Stomach smooth muscle (tissue), 2 donors: ENCODE measurements around the gene MAML2.

Experiments used
- H3K27ac ChIP-seq: one replicate; pipeline ENCODE4 v1.7.0; 2013; ENCODE audit warnings: mild to moderate bottlenecking, low read length, inconsistent platforms
- H3K27me3 ChIP-seq, 2 donors: one replicate each; pipeline ENCODE4 v1.7.0; 2013; ENCODE audit warnings: low read length in 2 of 2; ENCODE audit not compliant: insufficient read depth in 2 of 2, control insufficient read depth in 1 of 2
- H3K36me3 ChIP-seq, 2 donors: one replicate each; pipeline ENCODE4 v1.7.0; 2013; ENCODE audit warnings: low read length in 2 of 2; ENCODE audit not compliant: control insufficient read depth in 2 of 2, insufficient read depth in 2 of 2
- H3K4me1 ChIP-seq: one replicate; pipeline ENCODE4 v1.7.0; 2013; ENCODE audit warnings: low read length; ENCODE audit not compliant: control insufficient read depth, insufficient read depth
- H3K4me3 ChIP-seq, 2 donors: one replicate each; pipeline ENCODE4 v1.7.0; 2013; ENCODE audit warnings: low read length in 2 of 2
- H3K9ac ChIP-seq, 2 donors: one replicate each; pipeline ENCODE4 v1.7.0; 2013; ENCODE audit warnings: low read length in 2 of 2, mild to moderate bottlenecking in 1 of 2
- H3K9me3 ChIP-seq, 2 donors: one replicate each; pipeline ENCODE4 v1.7.0; 2013; ENCODE audit warnings: low read length in 2 of 2; ENCODE audit not compliant: control insufficient read depth in 2 of 2
- donor health status: healthy.
- donor health status: Pancreatic carcinoma.

Gene MAML2

DNA sequence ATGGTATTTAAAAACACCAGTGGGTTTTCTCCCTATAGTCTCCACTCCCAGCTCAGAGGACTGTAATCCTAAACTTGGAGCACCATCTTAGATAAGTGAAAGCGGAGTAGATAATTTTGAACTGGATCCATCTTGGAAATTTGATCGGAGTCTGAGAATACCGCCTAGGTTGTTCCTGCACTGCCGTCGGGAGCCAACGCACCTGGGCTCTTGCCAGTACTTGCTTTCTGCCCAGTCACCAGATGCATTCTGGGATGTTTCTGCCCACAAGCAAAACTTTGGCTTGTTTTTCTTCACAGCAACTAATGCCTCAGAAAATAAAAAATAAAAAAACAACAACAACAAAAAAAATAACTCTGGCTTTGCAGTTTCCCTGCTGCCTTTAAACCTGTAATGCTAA, 306.1 kb downstream of the MAML2 start:
- no peaks in the 10 kb centered on the region for H3K27me3 ChIP-seq
- H3K9me3 ChIP-seq, result no peaks in the 10 kb centered on the region
- no peaks in the 10 kb centered on the region for H3K36me3 ChIP-seq
- no peak overlapping the region for H3K27ac ChIP-seq
- no peaks in the 10 kb centered on the region for H3K4me1 ChIP-seq
- no peak overlapping the region for H3K9ac ChIP-seq
- H3K4me3 ChIP-seq, result no peak overlapping the region

DNA sequence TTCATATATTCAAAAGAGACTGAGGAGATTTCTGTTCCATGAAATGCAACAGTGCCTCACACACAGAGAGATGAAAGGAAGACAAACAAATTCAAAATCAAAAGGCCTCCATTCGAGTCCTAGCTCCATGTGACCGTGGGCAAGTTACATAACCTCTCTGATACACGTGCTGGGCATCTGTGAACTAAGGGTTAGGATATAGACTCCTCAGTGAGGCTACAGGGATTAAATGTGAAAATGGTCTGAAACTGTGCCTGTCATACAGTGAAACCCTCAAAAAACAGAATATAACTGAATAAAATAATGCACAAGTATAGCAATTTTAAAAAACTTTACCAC, 307.3 kb downstream of the MAML2 start:
- H3K27me3 ChIP-seq, result no peaks in the 10 kb centered on the region

DNA sequence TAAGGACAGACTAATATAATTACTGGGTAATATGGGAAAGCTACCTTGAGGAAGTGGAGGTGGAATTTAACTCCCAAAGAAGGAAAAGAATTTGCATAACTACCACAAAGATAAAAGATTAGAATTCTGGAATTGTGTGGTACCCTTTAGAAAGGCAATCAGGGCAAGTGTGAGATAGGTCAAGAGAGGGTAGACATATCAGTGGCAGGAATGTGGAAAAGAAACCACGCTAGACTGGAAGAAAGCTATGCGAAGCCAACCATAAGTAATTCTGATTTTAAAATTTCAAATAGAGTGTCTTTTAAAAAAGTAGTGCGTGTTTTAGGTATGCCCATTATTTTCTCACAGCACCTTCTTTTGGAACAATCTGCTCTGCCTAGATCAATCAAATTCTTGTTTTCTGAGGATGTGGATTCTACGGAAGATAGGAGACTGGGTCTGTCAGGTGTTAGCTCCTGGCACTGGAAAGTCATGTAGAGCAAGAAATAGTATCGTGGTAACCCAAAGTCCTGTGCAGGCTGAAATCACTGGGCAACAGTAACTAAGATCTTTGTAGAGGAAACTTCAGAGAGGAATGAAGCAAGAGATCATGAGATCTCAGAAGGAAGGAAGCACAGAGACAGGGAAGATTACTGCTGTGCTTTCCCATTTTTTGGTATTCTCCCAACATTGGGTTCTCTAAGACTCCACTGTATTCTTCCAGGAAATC, 307.8 kb downstream of the MAML2 start:
- Histone ChIP-seq H3K9me3 (no peaks in the 10 kb centered on the region), H3K9ac (no peak overlapping the region), H3K27ac (no peak overlapping the region), H3K4me3 (no peak overlapping the region), H3K36me3 (no peaks in the 10 kb centered on the region), H3K27me3 (no peaks in the 10 kb centered on the region), H3K4me1 (no peaks in the 10 kb centered on the region)

More for the DNA sequence above, 307.3 kb downstream of the MAML2 start:
- H3K27ac ChIP-seq, result no peak overlapping the region
- no peaks in the 10 kb centered on the region for H3K36me3 ChIP-seq
- no peaks in the 10 kb centered on the region for H3K9me3 ChIP-seq
- no peaks in the 10 kb centered on the region for H3K4me1 ChIP-seq
- no peak overlapping the region for H3K9ac ChIP-seq
- H3K4me3 ChIP-seq, result no peak overlapping the region

DNA sequence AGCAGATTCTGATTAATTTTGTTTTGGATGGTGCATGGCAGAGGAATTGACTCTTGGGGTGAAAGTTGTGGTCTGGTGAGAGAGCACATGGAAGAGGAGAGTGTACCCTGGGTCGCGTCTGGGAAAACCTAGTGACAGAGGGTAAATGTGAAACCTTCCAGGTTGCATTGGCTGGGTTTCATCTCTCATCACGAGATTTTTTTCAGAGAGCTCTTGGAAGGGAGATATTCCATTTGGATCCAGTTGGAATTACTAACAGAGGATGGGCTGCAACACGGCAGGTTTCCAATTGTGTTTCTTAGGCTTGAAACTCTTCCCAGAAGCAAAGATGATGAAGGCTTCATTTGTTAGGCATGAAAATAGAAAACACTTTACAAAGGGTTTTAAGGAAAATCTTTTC, 309.4 kb downstream of the MAML2 start:
- no peaks in the 10 kb centered on the region for H3K4me1 ChIP-seq
- no peaks in the 10 kb centered on the region for H3K27me3 ChIP-seq
- H3K9ac ChIP-seq, result no peak overlapping the region
- H3K27ac ChIP-seq, result no peak overlapping the region
- no peaks in the 10 kb centered on the region for H3K36me3 ChIP-seq
- H3K9me3 ChIP-seq, result no peaks in the 10 kb centered on the region
- no peak overlapping the region for H3K4me3 ChIP-seq

DNA sequence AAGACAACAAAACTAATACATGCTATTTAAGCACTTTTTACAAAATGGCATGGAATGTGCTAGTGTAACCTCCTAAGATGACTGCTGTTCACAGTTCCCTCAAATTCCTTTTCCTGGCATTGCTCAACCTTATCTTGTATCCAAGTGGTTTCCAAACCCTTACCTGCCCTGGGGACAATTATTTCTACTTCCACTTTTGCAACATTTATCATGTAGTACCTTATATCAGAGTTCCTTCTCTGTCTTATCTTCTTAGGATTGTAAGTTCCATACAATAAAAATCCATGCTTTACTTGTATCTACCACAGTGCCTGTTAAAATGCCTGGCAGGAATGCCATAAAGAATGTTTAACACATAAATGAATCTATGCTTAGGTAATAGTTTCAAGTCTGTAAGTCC, 309.9 kb downstream of the MAML2 start:
- H3K36me3 ChIP-seq, result no peaks in the 10 kb centered on the region
- no peak overlapping the region for H3K4me3 ChIP-seq
- H3K9ac ChIP-seq, result no peak overlapping the region
- no peaks in the 10 kb centered on the region for H3K4me1 ChIP-seq
- no peaks in the 10 kb centered on the region for H3K9me3 ChIP-seq
- H3K27ac ChIP-seq, result no peak overlapping the region
- no peaks in the 10 kb centered on the region for H3K27me3 ChIP-seq

DNA sequence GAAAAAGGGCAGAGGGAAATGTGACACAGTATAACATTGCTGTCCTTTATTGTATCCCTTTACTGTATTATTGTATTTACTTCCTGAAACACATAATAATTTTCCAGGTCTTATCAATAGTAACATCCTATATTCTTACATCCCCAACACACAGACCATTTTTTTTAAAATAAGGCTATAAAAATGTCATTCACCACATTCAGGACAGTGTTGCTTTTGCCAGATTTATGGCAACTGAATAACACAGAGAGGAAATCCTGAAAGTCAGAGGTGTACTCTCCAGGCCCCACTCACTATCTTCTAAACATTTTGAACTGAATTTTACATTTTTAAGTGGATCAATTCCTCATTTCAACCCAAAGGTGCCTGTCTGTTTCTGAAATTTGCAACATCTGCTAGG, 314.2 kb downstream of the MAML2 start:
- H3K9ac ChIP-seq, result no peak overlapping the region

DNA sequence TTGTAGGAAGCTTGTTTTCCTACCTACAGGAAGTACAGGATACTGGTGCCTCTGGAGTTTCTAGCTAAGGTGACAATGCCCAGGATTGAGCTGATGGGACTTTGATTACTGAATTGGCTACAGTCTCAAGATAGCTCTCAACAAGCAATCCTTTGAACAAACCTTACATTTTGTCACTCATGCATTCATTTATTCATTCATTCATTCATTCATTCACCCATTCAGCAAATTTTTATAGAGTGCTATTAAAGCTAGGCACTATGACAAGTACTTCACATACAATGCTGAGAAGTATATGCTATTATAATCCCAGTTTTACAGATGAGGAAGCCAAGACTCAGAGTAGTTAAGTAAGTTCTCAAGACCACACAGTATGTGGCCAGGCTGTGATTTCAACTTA, 316.0 kb downstream of the MAML2 start:
- no peaks in the 10 kb centered on the region for H3K27me3 ChIP-seq
- H3K9ac ChIP-seq, result no peak overlapping the region
- no peaks in the 10 kb centered on the region for H3K4me1 ChIP-seq
- no peaks in the 10 kb centered on the region for H3K9me3 ChIP-seq
- H3K4me3 ChIP-seq, result no peak overlapping the region
- no peaks in the 10 kb centered on the region for H3K36me3 ChIP-seq
- no peak overlapping the region for H3K27ac ChIP-seq

More for the DNA sequence above, 314.2 kb downstream of the MAML2 start:
- Histone ChIP-seq H3K4me1 (no peaks in the 10 kb centered on the region), H3K4me3 (no peak overlapping the region), H3K27ac (no peak overlapping the region), H3K9me3 (no peaks in the 10 kb centered on the region), H3K27me3 (no peaks in the 10 kb centered on the region), H3K36me3 (no peaks in the 10 kb centered on the region)

DNA sequence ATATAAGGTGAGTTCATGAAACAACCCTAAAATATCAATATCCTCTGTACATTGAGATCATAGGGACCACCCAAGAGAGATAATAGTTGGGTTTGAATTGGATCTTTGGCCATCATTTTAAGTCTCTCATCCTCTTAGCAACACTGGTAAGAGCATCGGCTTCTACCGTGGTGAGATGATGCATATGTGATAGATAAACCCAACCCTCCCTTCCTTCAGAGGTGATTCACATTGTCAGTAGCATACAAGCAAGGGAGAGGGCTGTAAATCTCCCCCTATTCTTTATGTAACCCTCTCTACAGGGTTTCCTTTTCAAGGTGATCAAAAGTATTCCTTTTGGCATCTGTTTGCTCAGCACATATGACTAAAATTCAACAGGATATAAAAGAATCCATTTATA, 316.7 kb downstream of the MAML2 start:
- Histone ChIP-seq H3K9ac (no peak overlapping the region), H3K36me3 (no peaks in the 10 kb centered on the region), H3K27me3 (no peaks in the 10 kb centered on the region), H3K27ac (no peak overlapping the region), H3K4me1 (no peaks in the 10 kb centered on the region), H3K4me3 (no peak overlapping the region), H3K9me3 (no peaks in the 10 kb centered on the region)

DNA sequence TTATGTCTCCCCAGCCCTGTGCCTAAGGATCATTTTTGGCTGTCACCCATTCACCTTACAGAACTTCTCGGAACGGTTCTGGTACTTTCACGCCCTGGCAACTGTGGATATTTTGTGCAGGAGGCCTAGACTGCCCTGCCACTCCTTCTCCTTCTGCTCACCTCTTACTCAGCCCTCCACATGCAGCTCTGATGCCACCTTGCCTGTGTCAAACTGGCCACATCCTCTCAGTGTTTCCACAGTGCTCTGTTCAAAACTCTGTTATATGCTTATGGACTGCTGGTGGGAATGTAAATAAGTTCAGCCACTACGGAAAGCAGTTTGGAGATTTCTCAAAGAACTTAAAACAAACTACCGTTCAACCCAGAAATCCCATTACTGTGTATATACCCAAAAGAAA, 318.3 kb downstream of the MAML2 start:
- Histone ChIP-seq H3K9me3 (no peaks in the 10 kb centered on the region), H3K27me3 (no peaks in the 10 kb centered on the region), H3K4me1 (no peaks in the 10 kb centered on the region), H3K9ac (no peak overlapping the region), H3K27ac (no peak overlapping the region), H3K4me3 (no peak overlapping the region), H3K36me3 (no peaks in the 10 kb centered on the region)

DNA sequence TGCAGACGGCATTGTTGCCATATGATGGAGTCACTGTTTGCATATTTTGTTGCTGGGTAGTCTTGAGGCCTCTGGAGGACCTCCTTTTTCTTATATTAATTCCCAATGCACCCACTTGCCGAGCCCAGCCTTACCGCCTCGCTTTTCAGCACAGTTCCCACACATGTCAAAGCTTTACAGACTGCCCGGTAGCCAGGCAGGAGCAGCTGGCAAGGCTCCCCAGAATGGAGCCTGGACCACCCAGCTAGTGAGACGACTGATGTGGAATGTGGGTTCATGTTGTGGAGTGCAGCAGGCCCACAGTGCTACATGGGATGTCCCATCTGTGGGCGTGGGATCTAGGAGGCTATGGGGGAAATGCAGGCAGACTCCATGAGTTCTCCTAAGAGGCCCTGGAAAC, 319.7 kb downstream of the MAML2 start:
- H3K4me3 ChIP-seq, result no peak overlapping the region
- no peak overlapping the region for H3K9ac ChIP-seq
- no peaks in the 10 kb centered on the region for H3K36me3 ChIP-seq
- H3K9me3 ChIP-seq, result no peaks in the 10 kb centered on the region
- no peaks in the 10 kb centered on the region for H3K27me3 ChIP-seq
- H3K4me1 ChIP-seq, result no peaks in the 10 kb centered on the region
- H3K27ac ChIP-seq, result no peak overlapping the region

DNA sequence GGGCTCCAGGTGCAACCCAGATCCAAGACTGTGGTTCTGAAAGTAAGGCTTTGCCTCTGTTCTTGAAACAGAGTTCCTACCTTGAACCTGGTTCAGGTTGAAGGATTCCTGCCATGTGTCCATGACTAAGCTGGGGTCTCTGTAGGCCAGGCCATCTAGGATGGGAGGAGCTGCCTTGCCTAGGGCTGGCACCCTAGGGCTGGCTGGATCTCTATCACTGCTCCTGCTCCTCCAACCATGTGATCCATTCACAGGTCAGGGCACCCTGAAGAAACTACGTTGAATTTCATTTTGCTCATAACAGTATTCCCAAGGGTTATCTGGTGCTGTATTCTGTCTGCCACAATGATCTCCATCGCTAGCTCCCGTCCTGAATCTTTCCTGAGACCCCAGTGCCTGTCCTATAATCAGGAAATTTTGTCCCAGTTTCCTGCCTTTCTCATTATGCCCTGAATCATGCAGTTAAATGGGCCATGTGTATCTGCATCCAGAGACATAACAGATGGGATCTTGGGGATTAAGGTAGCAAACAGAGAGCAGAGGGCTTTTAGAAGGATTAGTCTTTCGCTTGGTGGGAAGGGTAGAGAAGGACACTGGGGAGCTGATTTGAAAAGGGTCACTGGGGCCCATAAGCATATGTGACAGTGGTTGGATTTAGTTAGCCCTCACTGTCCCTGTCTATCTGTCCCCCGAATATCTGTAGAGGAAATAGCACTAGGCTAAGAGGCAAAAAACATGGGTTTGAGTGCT, 320.9 kb downstream of the MAML2 start:
- no peak overlapping the region for H3K9ac ChIP-seq

More for the DNA sequence above, 320.9 kb downstream of the MAML2 start:
- Histone ChIP-seq H3K36me3 (no peaks in the 10 kb centered on the region), H3K27me3 (no peaks in the 10 kb centered on the region), H3K4me1 (no peaks in the 10 kb centered on the region), H3K27ac (no peak overlapping the region), H3K4me3 (no peak overlapping the region), H3K9me3 (no peaks in the 10 kb centered on the region)
